ENCODE data around the gene TGFA.

DNA sequence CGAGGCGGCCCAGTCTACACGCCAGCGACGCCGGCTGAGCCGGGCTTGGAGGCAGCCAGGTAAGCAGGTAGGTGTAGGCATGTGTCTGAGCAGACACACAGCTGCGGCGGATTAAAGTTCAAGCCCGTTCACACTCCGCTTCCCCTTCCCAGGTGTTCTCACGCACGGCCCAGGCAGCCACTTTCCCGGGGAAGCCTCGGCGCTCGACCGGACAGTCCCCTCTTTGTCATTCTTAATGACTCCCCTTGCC lies 367 bp downstream of the TGFA start:
- TF ChIP-seq EZH2 (IDR thresholded peaks at IDR 0.05; ENCODE audit: low read depth): no peak
- TF ChIP-seq, protein P1, sequence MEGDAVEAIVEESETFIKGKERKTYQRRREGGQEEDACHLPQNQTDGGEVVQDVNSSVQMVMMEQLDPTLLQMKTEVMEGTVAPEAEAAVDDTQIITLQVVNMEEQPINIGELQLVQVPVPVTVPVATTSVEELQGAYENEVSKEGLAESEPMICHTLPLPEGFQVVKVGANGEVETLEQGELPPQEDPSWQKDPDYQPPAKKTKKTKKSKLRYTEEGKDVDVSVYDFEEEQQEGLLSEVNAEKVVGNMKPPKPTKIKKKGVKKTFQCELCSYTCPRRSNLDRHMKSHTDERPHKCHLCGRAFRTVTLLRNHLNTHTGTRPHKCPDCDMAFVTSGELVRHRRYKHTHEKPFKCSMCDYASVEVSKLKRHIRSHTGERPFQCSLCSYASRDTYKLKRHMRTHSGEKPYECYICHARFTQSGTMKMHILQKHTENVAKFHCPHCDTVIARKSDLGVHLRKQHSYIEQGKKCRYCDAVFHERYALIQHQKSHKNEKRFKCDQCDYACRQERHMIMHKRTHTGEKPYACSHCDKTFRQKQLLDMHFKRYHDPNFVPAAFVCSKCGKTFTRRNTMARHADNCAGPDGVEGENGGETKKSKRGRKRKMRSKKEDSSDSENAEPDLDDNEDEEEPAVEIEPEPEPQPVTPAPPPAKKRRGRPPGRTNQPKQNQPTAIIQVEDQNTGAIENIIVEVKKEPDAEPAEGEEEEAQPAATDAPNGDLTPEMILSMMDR (conservative IDR thresholded peaks at IDR 0.05): no peak
